Endothelial cell of hepatic sinusoid (primary cell): ENCODE results near the gene HOXB8.

ENCODE experiments used
- in situ Hi-C: cut with HindIII; loops from 2 replicates; pipeline ENCODE4 v1.10.0; 2017; ENCODE audit warnings: low sequenced_read_pairs

The HOXB8 gene

GRCh38 chr17:48570325-48571023 lies 44.6 kb downstream of the HOXB8 start:
- in situ Hi-C loops, result no loop called here

GRCh38 chr17:48569674-48570324 lies 45.3 kb downstream of the HOXB8 start:
- in situ Hi-C loops, result no loop called here

GRCh38 chr17:48569240-48569582 lies 45.9 kb downstream of the HOXB8 start:
- in situ Hi-C loops, result no loop called here

GRCh38 chr17:48568499-48569239 lies 46.4 kb downstream of the HOXB8 start:
- in situ Hi-C loops, result no loop called here

GRCh38 chr17:48567646-48568354 lies 47.3 kb downstream of the HOXB8 start:
- in situ Hi-C loops, result no loop called here

- in situ Hi-C loops, result no loop called here
Observed at GRCh38 chr17:48567209-48567608, 47.9 kb downstream of the HOXB8 start.

- in situ Hi-C loops, result no loop called here
Observed at GRCh38 chr17:48566717-48567116, 48.4 kb downstream of the HOXB8 start.

- in situ Hi-C loops, result no loop called here
Observed at GRCh38 chr17:48565925-48566710, 49.0 kb downstream of the HOXB8 start.

GRCh38 chr17:48565022-48565554 lies 50.0 kb downstream of the HOXB8 start:
- in situ Hi-C loops, result no loop called here

GRCh38 chr17:48564188-48565021 lies 50.7 kb downstream of the HOXB8 start:
- in situ Hi-C loops, result no loop called here

- in situ Hi-C loops, result no loop called here
Observed at GRCh38 chr17:48563867-48564187, 51.3 kb downstream of the HOXB8 start.

- in situ Hi-C loops, result no loop called here
Observed at GRCh38 chr17:48563385-48563838, 51.7 kb downstream of the HOXB8 start.

- in situ Hi-C loops, result no loop called here
Observed at GRCh38 chr17:48562934-48563333, 52.2 kb downstream of the HOXB8 start.
